EL (cell line): ENCODE results near the gene SHISA6.
"Not testable (repeated sequence)": the region's sequence is repeated elsewhere in the genome, so short reads cannot be mapped to it uniquely, and the experiment has no call there.

Source experiments
- DNase-seq: peaks from one replicate; pipeline ENCODE4 v3.0.0-alpha.2; 2016

Gene SHISA6

DNA sequence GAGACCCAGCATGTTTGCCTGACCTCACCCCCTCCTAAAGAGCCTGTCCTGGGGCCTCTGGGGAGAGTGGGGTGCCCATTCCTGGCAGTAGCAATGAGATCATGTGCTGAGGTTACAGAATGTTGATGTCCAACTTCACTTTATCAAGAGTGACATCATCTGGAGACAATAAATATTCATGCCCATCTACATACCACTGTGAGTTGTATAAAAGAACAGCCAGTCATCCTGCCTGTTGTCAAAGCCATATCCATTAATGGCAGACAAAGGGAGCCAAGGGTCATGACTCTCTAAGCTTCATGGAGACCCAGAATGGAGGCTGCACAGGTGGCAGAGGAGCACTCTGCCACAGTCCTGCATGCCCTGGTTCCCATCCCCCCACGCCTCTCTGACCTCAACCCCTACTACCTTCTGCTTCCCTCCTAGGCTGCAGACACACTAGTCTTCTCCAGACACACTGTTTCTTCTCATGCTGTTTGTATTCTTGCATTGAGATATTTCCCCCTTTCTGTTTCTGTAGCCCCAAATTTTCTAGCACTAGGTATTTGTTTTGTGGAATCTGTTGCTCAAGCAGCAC, 27.1 kb downstream of the SHISA6 start:
- DNase-seq, result no peak

DNA sequence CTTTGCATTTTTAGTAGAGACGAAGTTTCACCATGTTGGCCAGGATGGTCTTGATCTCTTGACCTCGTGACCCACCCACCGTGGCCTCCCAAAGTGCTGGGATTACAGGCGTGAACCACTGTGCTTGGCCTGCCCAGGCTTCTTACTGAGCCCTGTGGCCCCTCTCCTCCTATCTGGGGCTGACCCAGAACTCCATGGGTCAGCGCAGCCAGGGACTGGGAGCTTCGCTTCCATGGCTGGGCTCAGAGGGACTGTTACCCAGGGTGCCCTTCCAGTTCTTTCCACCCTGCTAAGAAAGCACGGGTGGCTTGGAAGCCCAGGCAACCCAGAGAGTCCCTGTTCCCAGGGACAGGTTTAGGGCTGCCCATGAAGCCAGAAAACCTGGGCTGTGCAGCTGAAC, 28.2 kb downstream of the SHISA6 start:
- no peak for DNase-seq

DNA sequence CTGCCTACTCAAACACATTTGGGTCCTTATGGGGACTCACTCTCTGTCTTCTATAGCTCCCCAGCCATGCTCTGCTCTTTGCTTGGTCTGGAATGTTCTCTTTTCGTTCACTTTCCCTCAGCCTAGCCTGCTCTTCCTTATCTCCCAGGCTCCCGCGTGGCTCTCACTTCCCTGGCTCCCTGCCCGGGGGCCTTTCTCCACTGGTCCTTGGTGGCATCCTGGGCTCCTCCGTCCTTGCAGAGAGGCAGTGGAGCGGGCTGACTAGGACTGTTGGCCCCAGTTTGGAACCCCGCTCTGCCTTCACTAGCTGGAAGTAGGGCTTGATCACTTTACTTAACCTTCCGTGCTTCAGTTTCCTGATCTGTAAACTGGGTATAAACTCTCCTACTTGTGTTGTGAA, 31.2 kb downstream of the SHISA6 start:
- no peak for DNase-seq

DNA sequence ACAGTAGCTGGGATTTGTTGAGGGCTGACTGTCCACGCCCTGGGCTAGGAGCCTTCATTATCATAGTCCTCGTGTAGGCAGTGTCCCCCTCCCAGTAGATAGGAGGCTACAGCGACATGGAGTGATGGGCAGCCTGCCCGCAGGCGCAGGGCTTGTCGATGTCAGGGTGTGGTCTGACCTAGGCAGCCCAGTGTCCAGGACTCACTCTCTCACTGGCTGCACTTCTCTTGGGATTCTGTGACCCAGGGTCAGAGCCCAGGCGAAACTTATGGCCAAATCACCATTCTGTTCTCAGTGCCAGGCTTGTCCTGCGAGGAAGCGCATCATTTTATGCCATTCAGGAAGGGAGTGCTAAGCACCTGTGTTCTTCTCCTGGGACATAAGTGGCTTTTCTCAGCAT, 32.6 kb downstream of the SHISA6 start:
- no peak for DNase-seq

DNA sequence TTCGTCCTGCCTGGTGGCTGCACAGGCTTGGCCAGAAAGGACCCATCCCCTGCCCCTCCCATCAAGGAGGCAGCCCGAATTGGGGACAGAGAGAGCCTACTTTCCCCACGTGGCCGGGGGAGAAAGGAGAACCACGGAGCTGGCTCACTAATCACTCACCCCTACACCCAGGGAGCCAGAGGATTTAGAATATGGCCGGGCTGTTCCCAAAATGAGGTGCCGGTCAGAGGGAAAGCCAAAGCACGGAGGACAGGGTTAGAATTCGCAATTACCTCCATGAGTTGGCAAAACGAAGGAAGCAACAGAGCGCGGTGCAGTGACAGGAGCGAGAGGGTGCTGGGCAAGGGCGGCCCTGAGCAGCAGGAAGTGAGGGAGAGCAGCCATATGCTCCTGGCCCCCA, 33.1 kb downstream of the SHISA6 start:
- no peak for DNase-seq

DNA sequence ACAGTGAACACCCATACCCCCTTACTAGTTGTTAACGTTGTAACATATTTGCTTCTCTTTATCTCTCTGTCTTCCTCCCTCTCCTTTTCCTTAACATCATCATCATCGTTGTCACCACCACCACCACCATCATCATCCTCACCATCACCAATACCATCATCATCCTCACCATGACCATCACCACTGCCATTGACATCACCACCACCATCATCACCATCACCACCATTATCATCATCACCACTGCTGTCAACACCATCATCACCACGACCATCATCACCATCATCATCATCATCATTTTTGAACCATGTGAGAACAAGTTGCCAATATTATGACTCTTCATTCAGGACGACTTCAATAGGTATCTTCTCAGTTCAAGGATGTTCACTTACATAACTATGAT, 35.5 kb downstream of the SHISA6 start:
- DNase-seq, result no peak

DNA sequence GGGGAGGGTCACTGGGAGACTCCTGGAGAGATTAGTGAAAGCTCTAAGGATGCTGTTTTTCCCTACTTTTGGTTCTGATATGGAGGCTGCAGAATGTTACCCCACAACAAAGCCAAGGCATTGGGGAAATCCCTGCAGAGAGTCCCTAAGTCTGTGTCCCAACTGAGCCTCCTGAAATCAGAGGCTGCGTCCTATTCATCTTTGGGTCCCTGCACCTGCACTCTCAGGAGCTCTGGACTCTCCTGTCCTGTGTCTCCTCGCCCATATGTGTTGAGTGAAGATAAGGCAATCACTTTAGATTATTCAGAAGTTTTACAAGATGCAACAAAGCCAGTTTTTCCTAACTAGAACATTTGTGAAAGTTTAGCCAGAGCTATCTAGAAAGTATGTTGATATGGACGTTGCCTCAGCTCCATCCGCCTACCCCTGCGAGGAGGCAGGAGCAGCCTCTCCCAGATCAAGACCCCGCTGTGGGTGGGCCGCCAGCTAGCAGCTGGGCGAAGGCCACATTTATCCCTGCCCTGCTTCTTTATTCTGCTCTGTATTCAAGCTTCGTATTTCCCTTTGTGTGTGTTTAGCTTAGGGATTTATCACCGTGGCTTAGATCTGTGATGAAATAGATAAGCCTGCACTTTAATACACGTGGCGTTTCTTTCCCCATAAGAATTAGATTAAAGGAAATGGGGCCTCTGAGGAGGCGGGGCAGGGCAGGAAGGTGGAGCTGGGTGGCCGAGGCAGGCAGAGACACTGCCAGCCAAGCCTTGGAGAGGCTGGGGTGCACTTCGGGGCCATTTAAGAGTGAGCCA, 37.4 kb downstream of the SHISA6 start:
- no peak for DNase-seq

DNA sequence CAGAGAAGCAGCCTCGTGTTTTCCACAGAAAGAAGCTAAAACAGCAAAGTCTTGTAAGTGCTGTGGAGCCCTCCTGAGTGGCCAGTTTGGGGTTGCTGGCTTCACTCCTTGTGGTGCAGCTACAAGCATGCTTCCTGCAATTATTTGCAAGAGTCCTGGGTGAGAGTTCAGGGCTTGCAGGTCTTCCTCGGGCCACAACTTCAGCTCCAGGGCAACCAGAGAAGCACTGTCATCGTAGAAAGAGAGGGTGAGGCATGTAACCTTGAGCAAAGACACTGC, 37.9 kb downstream of the SHISA6 start:
- DNase-seq, result no peak

DNA sequence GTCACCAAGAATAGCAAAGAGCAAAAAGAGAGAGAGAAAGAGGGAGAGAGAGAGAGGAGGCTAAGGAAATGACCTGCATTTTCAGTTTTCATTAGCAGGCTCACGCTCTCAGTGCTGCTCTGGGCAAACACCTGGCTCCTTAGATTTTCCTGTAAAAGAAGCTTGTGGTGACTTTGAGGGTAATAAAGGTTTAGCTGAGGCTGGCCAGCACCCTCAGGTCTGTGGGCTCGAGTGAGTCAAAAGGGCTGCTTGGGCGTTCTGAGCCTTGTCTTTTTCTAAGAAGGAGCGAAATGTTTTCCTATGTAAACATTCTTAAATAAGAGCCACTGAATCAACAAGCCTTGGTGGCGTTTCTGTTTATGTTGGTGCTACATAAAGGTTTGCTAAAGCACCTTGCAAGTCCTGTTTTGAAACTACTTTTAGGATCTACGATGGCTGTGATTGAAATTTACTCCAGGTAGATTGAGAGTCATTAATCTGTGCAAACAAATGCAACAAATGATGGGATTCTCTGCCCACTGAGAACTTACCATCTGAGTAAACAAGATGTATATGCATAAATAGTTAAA, 38.8 kb downstream of the SHISA6 start:
- no peak for DNase-seq

DNA sequence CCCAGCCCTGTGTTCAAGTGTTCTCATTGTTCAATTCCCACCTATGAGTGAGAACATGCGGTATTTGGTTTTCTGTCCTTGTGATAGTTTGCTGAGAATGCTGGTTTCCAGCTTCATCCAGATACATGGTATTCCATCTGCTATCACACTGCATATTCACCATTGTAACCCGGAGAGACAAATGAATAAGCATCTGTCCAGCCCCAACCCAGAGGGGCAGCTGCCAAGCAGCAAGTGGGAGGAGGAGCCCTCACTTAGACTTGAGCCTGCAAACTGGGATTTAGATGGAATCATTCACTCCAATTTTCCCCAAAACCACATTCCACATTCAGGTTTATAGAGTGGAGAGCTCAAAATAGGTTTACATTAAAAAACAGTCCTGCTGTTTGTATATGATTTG, 41.6 kb downstream of the SHISA6 start:
- no peak for DNase-seq

DNA sequence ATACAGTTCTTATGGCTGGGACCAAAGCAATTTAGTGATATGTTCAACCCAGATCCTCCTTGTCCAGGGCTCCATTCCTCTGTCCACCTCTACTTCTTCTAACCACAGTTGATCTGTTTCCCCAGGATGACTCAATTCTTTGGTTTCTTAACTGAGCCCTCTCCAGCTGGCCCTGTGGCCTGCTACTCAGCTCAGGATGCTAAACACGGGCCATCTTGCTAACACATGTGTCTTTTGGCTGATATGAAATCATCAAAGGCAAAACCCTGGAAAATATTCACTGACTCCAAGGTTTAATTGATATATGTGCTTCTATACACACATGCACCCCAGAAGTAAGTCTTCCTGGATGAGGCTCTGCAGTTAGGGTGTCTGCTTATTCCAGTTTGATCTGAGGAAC, 43.8 kb downstream of the SHISA6 start:
- no peak for DNase-seq

DNA sequence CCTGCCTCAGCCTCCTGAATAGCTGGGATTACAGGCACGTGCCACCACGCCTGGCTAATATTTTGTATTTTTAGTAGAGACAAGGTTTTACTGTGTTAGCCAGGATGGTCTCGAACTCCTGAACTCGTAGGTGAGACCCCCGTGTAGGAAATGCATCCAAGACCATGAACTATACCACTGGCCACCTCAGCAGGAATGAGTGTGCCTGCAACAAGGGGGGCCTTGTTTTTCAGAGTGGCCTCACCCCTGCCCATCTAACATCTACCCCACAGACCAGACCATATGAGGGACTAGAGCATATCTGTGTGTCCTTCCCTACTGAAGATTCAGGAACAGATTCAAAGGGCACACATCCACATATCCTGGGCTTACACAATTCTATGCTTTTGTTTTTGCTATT, 44.9 kb downstream of the SHISA6 start:
- DNase-seq, result no peak

DNA sequence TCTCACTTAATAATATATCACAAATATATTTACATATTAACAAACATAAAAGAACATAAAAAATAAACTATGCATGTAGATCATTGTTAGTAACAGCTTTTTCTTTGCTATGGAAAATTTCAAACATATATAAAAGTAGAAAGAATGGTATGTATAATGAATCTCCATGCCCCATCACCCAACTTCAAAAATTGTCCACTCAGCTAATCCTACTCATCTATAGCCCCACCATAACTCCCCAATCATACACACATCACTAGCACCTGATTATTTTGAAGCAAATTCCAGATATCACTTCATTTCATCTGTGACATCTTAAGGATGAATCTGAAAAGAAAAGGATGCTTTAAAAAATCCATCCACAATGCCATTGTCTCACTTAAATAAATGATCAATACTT, 46.8 kb downstream of the SHISA6 start:
- no peak for DNase-seq

DNA sequence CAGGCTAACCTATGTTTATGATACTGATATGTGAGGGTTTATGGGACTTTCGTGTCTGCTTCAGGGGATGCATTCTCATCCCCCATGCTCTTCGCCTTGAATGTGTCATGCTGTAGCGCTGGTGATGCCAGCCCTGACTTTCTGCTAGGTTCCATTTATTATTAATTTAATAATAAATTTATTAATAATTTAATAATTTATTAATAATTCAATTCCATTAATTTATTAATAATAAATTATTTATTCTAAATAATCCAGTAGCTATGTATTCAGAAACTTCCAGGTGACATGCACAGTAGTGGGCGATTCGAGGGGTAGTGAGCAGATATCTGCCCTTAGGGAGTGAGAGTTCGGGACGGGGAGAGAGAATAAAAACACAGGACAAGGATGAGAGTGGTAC, 49.8 kb downstream of the SHISA6 start:
- no peak for DNase-seq

DNA sequence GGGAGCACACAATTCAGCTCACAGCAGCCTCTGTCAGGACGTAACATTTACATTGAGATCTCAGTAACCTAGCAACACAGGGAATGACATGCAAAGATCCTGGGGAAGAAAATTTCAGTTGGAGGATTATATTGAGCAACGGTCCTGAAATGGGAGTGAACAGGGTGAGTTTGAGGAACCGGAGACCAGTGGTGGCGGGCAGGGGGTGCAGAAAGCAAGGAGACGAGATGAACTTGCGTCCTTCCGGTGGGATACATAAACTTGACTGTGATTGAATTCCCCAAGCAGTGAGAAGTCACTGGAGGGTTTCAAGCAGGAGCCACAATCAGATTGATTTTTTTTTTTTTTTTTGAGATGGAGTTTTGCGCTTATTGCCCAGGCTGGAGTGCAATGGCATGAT, 51.5 kb downstream of the SHISA6 start:
- no peak for DNase-seq

DNA sequence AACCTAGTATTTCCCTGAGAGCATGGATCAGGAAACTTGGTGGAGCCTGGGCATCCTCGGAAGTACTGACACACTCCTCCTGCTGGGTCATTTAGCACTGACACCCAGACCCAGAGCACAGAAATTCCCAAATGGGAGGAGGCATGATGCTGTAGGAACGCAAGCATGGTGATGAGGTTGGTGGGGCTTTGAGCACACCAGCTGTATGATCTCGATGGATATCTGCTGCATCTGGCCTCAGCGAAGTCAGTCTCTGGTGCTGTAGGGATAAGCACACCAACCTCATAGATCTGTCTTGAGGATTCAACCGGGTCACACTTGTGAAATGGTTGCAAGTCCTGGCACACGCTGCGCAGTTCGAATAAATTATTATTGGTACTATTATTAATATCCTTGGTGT, 52.5 kb downstream of the SHISA6 start:
- no peak for DNase-seq

DNA sequence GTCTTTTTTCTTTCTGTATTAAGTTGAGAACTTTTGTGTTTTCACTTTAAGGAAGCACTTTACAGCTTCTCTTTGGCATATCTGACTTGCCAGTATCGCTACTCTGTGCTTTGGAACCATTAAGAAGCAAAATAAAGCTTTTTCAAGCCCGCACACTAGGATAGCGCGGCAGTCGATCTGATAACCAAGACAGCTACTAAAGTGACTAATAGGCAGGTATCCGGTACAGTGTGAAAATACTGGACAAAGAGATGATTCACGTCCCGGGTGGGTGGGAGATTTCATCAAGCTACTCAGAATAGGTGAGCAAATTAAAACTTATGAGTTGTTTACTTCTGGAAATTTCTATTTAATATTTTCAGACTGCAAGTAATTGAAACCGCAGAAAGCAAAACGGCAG, 53.8 kb downstream of the SHISA6 start:
- no peak for DNase-seq

DNA sequence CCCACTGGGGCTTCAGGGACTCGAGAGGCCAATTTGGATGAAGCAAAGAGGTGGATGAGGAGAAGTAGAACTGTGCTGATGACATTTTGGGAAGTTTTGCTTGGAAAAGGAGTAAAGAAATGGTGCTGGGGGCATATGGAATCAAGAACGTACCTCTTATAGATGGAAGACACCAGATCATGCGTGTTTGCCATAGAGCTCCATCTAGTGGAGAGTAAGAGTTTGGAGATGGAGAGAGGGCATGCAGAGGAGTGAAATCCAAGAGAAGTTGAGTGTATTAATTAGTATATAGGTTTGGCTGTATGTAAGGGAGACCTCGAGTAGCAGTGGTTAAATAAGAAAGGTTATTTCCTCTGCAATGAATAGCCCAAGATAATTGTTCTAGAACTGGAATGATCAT, 56.0 kb downstream of the SHISA6 start:
- no peak for DNase-seq

DNA sequence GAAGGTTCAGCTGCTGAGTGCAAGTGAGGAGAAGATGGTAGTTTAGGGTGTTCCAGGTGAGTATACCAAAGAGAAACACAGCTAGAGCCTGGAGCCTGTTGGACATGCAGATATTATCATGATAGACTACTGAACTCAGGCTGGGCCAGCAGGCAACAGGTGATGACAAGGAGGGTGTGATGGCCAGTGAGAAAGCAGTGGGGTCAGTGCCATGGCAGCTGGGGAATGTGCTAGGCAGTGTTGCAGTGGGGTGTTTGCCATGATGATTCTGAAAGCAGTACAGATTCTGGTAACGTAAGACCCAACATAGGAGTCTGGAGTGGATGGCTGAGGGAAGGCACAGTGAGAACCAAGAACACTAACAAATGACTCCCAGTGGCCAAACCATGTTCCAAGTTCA, 57.4 kb downstream of the SHISA6 start:
- DNase-seq, result no peak

DNA sequence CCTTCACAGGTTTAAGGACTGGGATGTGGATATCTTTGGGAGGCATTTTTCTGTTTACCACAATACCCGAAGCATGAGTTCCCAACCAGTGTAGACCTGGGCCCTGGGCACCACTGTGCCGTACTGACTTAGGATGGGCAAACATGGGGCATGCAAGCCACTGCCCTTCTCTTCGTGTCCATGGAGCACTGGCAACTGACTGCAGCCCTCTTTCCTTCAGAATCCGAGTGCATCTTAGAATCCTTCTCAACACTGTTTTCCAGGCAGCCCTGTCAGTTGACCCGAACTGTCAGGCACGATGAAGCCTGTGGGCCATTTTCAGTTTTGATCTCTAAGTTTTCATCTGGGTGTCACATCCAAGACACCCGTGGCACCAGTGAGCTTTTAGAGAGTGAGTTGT, 59.2 kb downstream of the SHISA6 start:
- DNase-seq, result no peak

DNA sequence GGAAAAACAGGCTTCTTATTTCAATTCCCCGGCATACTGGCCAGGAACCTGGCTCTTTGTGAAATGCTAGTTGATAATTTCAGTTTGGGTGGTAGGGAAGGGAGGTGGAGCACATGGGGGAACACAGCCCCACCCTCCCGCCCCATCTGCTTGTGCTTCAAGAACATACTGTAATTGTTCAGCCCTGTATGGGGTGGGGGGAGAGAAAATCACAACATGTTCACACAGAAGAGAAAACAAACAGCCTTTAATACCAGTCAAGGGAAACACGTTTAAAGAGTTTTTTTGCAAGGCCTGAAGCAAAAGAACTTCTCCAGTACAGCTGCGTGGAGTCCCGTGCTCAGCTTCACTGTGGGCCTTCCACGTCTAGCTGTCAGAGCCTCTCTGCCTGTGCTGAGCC, 59.7 kb downstream of the SHISA6 start:
- DNase-seq, result no peak

DNA sequence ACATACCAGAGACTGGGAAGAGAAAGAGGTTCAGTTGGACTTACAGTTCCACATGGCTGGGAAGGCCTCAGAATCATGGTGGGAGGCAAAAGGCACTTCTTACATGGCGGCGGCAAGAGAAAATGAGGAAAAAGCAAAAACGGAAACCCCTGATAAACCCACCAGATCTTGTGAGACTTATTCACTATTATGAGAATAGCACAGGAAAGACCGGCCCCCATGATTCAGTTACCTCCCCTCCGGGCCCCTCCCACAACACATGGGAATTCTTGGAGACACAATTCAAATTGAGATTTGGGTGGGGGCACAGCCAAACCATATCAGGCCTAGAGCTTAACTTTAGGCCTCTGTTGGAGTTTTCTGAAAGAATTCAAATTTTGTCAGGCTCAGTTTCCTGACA, 60.9 kb downstream of the SHISA6 start:
- DNase-seq, result not testable (repeated sequence)

DNA sequence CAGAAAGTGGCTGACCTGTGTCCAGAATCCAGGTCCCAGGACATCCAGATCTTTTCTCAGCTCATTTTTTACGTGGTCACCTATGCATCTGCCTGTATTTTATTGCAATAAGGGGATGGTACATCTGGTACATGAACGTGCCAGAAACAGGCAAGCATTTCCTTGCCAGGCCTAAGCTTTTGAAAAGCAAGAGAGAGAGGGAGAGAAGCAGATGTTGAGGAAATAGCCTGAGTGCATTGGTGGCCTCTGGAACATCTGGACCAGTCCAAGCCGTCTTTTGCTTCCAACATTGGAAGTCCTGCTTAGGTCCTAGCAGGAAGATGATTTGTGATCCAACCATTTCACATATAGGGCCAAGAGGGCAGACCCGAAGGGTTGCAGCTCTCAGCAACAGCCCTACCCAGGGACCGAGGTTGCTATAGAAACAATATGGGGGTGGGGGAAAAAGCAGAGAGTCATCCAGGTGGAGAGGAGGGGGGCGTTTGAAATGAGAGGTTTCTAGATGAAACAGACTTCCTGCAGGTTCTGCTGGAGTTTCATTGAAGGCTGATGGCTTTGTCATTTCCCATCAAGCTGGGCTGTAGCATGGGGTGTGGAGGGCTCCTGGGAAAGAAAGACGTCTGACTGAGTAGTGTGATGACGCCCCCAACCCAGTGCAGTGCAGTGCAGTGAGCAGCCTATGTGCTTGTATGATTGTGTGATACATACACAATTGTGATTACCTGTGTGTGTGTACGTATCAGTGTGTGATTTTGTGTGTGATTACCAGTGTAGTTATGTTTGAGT, 61.6 kb downstream of the SHISA6 start:
- no peak for DNase-seq

DNA sequence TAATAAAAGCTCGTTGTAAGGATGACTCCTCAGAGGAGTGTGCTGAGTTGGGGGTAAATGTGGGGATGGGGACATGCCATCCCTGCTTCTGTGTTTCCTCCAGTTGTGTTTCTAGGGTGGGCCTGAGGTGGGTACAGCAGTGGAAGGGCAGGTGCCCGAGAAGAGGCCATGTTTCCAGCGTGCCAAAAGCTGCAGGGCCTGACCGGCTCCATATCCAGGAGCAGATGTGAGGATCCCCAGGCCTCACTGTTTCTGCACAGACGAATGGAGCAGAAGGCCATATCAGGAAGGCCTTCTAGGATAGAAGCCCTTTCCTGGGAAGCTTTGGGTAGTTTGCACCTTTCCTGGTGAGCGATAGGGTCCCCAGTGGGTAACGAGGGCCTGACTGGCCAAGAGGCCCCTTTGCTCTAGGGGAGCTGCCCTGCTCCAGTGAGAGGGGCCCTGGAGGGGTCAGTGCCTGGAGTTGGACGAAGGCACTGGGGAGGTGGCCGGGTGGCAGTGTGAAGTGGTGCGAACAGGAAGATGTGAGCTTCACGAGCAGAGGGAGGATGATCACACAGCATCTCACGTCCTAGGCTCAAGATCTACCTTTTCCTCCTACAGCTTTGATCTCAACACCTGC, 62.9 kb downstream of the SHISA6 start:
- no peak for DNase-seq
